ENCODE results near the gene SHCBP1L. TPM values are rescaled to one million over a fixed set of nuclear protein-coding genes. Genes with fewer than 3 reads are reported as not detected.

Gene SHCBP1L
- total RNA-seq, 1 donor from 2014 or later, result not detected

DNA sequence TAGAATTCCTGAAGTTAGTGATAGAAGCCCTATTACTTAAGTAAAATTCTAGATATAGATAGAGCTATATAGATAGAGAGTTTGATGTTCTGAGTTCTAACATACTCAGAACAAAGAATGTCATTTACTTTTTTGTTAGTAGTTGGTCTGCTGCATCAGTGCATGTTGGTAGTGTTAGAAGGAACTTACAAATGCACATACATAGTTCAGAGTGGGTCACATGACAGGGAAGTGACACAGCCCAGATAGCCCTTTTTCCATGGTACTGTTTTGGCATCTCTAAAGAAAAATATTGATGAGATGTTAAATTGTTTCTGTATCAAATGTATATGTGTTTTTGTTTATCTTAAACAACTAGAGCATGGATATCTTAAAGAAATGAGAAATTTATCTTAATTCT is 68.1 kb downstream of the SHCBP1L start:
- no peak for DNase-seq
- TF ChIP-seq, protein P1, sequence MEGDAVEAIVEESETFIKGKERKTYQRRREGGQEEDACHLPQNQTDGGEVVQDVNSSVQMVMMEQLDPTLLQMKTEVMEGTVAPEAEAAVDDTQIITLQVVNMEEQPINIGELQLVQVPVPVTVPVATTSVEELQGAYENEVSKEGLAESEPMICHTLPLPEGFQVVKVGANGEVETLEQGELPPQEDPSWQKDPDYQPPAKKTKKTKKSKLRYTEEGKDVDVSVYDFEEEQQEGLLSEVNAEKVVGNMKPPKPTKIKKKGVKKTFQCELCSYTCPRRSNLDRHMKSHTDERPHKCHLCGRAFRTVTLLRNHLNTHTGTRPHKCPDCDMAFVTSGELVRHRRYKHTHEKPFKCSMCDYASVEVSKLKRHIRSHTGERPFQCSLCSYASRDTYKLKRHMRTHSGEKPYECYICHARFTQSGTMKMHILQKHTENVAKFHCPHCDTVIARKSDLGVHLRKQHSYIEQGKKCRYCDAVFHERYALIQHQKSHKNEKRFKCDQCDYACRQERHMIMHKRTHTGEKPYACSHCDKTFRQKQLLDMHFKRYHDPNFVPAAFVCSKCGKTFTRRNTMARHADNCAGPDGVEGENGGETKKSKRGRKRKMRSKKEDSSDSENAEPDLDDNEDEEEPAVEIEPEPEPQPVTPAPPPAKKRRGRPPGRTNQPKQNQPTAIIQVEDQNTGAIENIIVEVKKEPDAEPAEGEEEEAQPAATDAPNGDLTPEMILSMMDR (IDR thresholded peaks at IDR 0.05; ENCODE audit: partially characterized antibody, unreplicated experiment), result no peak
- no peaks in the 10 kb centered on the region for H3K4me1 Mint-ChIP-seq (ENCODE audit: low read depth, unreplicated experiment)
- H3K36me3 Mint-ChIP-seq (ENCODE audit: unreplicated experiment), result peaks cover 6% of the 10 kb centered on the region
- H3K4me3 Mint-ChIP-seq (ENCODE audit: unreplicated experiment), result no peak overlapping the region
- H3K9me3 Mint-ChIP-seq (ENCODE audit: unreplicated experiment), result no peaks in the 10 kb centered on the region
- no peak overlapping the region for H3K27ac Mint-ChIP-seq (ENCODE audit: unreplicated experiment)
- H3K27me3 Mint-ChIP-seq (ENCODE audit: unreplicated experiment), result peaks cover 1% of the 10 kb centered on the region

DNA sequence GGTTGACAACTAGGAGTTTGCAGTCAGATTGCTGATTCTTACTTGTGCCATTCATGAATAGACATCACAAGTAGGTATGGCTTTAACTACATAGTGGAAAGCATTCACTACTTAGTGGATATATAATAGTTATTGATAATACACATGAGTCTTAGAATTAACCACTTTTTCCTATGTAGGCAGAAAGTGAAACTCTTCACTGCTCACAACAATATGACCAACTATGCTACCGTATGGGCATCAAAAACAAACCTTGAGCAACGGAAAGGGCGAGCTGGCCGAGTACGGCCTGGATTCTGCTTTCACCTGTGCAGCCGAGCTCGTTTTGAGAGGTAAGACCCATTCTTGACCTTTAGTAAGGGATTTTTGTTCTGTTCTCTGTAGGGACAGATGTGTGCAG is 75.1 kb downstream of the SHCBP1L start:
- no peak for DNase-seq
- no peaks in the 10 kb centered on the region for H3K9me3 Mint-ChIP-seq (ENCODE audit: unreplicated experiment)
- H3K4me1 Mint-ChIP-seq (ENCODE audit: low read depth, unreplicated experiment), result no peaks in the 10 kb centered on the region
- H3K27me3 Mint-ChIP-seq (ENCODE audit: unreplicated experiment), result no peaks in the 10 kb centered on the region
- TF ChIP-seq, protein P1 (IDR thresholded peaks at IDR 0.05; ENCODE audit: partially characterized antibody, unreplicated experiment), result no peak
- no peak overlapping the region for H3K27ac Mint-ChIP-seq (ENCODE audit: unreplicated experiment)
- H3K4me3 Mint-ChIP-seq (ENCODE audit: unreplicated experiment), result no peak overlapping the region
- no peaks in the 10 kb centered on the region for H3K36me3 Mint-ChIP-seq (ENCODE audit: unreplicated experiment)

DNA sequence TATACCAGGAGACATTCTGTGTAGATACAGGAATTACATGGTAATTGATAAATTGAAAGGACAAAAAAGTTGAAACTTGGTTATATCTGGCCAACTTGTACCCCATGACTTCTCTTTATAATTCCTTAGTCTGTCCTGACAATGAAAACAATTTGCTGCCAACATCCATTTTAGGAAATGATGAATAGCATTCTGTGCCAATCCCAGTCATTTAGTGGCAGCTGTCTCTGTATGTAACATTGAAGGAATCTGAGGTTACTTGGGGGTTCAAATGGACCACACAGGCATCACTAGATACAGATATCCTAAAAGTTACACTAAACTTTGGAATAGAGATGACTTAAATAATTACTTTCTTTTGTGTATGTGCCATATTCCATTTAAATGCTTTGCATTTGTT is 75.6 kb downstream of the SHCBP1L start:
- Mint-ChIP-seq H3K9me3 (ENCODE audit: unreplicated experiment) (no peaks in the 10 kb centered on the region), H3K36me3 (ENCODE audit: unreplicated experiment) (no peaks in the 10 kb centered on the region), H3K27ac (ENCODE audit: unreplicated experiment) (no peak overlapping the region), H3K4me3 (ENCODE audit: unreplicated experiment) (no peak overlapping the region), H3K27me3 (ENCODE audit: unreplicated experiment) (no peaks in the 10 kb centered on the region), H3K4me1 (ENCODE audit: low read depth, unreplicated experiment) (no peaks in the 10 kb centered on the region)
- DNase-seq, result no peak
- TF ChIP-seq, protein P1 (IDR thresholded peaks at IDR 0.05; ENCODE audit: partially characterized antibody, unreplicated experiment), result no peak

DNA sequence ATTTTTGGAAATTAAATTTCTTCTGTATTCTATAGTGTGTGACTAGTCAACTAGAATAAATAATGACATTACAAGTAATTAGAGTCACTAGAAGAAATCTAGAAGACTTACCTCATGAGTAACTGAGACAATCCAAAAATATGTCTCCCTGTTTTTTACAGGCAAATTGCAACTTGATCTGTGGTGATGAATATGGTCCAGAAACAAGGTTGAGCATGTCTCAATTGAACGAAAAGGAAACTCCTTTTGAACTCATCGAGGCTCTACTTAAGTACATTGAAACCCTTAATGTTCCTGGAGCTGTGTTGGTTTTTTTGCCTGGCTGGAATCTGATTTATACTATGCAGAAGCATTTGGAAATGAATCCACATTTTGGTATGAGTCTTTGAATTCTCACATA is 77.1 kb downstream of the SHCBP1L start:
- Mint-ChIP-seq H3K9me3 (ENCODE audit: unreplicated experiment) (no peaks in the 10 kb centered on the region), H3K27ac (ENCODE audit: unreplicated experiment) (no peak overlapping the region)

DNA sequence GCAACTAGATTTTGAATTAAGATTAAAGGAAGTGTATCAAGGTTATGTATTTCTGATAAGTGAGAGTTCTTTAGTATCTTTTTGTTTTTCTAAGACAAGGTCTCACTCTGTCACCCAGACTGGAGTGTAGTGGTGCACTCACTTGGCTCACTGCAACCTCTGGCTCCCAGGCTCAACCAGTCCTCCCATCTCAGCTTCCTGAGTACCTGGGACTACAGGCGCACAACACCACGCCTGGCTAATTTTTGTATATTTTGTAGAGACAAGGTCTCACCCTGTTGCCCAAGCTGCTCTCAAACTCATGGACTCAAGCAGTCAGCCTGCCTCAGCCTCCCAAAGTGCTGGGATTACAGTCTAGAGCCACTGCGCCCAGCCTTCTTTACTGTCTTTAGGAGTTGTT is 80.1 kb downstream of the SHCBP1L start:
- no peaks in the 10 kb centered on the region for H3K4me1 Mint-ChIP-seq (ENCODE audit: low read depth, unreplicated experiment)
- no peak overlapping the region for H3K27ac Mint-ChIP-seq (ENCODE audit: unreplicated experiment)
- H3K36me3 Mint-ChIP-seq (ENCODE audit: unreplicated experiment), result no peaks in the 10 kb centered on the region
- no peaks in the 10 kb centered on the region for H3K9me3 Mint-ChIP-seq (ENCODE audit: unreplicated experiment)
- TF ChIP-seq, protein P1 (IDR thresholded peaks at IDR 0.05; ENCODE audit: partially characterized antibody, unreplicated experiment), result no peak
- H3K4me3 Mint-ChIP-seq (ENCODE audit: unreplicated experiment), result no peak overlapping the region
- no peak for DNase-seq
- no peaks in the 10 kb centered on the region for H3K27me3 Mint-ChIP-seq (ENCODE audit: unreplicated experiment)

More for the DNA sequence above, 77.1 kb downstream of the SHCBP1L start:
- TF ChIP-seq, protein P1 (IDR thresholded peaks at IDR 0.05; ENCODE audit: partially characterized antibody, unreplicated experiment), result no peak
- DNase-seq, result no peak
- H3K4me1 Mint-ChIP-seq (ENCODE audit: low read depth, unreplicated experiment), result no peaks in the 10 kb centered on the region
- no peak overlapping the region for H3K4me3 Mint-ChIP-seq (ENCODE audit: unreplicated experiment)
- H3K27me3 Mint-ChIP-seq (ENCODE audit: unreplicated experiment), result no peaks in the 10 kb centered on the region
- no peaks in the 10 kb centered on the region for H3K36me3 Mint-ChIP-seq (ENCODE audit: unreplicated experiment)
